ENCODE results near the gene ADGRL3. TPM values are rescaled to one million over a fixed set of nuclear protein-coding genes. Genes with fewer than 3 reads are reported as not detected.

ADGRL3 gene
- total RNA-seq, 1 donor from 2014 or later: 0.08 TPM

DNA sequence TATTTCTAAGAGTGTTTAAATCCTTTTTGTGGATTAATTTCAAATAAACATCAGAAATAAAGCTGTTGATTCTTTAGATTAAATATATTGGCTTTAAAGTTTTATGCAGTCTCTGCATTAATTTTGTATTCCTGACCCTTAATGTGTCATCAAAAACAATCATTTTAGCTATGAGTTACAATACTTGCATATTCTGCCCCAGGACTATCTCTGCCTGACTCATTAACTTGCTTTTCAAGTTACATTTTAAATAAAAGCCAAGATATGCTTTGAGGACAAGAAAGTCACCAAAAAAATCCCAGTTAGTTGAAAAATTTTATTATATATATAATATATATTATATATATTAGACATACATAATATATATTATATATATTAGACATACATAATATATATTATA is 208.7 kb downstream of the ADGRL3 start:
- DNase-seq (ENCODE audit: low read depth): no peak

GRCh38 chr4:61411241-61411640 is 211.1 kb downstream of the ADGRL3 start:
- DNase-seq (ENCODE audit: low read depth): no peak

- no peak for DNase-seq (ENCODE audit: low read depth)
These were observed 225.2 kb downstream of the ADGRL3 start for GRCh38 chr4:61425315-61425714.

- no peak for DNase-seq (ENCODE audit: low read depth)
These were observed 226.1 kb downstream of the ADGRL3 start for GRCh38 chr4:61426229-61426628.

DNA sequence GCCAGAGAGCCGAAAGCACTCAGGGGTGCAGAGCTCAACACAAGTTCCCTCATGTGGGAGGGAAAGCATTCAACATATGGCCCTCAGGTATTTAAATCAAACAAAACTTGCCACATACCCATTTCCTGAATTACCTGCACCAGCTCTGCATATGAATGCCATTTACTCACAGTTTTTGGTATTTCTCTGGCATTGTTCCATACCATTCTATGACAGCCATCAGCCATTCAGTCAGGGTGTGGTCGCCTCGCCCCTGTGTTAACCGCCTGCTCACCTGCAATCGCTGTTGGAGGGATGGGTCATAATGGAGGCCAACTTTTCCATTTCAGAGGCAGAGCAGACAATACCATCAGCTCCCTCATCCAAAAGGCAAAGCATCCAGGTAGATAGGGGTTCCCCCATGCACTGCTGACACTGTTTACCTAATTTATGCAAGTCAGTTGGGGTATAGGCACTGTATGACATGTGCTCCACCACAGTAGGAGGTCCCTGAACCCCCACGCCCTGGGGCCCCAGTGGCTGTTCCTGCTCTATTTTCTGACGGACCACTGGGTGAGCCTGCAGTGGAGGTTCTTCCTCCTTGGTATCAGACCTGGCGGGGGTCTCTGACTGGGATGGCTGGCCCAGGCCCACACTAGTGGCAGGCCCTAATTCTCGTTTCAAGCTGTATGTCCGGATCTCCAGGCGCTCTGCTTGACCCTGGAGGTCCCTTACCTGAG is 227.1 kb downstream of the ADGRL3 start:
- DNase-seq (ENCODE audit: low read depth): no peak

GRCh38 chr4:61427818-61428495 is 227.8 kb downstream of the ADGRL3 start:
- no peak for DNase-seq (ENCODE audit: low read depth)

DNA sequence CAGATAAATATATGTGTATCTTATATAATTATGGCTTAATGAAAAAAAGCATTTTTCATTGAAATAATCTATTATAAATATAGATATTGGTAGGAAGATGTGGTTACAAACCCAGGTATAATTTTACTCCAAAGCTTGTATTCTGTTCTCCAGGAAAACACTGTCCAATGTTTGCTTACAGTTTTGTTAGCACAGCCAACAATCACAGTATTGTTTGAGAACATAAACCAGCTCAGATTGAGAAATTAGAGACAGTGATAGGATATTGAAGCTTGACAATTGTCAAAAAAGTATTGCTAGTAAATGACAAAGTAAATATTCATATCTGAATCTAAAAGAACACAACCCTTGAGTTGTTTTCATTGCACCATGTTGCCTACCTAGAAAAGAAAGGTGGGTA is 228.8 kb downstream of the ADGRL3 start:
- DNase-seq (ENCODE audit: low read depth): no peak

GRCh38 chr4:61431131-61431530 is 231.0 kb downstream of the ADGRL3 start:
- DNase-seq (ENCODE audit: low read depth): peak; percentile 32

DNA sequence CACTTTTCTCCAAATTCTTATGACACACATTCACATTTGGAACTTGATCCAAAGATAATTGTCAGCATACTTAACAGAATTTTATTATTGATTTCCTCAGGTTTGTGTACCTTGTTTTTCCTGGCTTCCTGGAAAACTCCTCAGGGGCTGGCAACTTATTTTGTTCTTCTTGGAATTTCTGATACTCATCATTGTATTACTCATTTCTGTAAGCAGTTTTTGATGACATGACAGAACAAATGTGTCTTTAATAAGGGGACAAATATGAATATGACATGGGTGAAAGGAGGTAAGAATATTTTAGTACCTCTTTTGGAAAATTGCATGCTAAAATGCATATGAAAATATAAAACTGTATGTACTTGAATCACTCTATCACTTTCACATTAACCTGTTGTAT is 237.8 kb downstream of the ADGRL3 start:
- no peak for DNase-seq (ENCODE audit: low read depth)

GRCh38 chr4:61440321-61440720 is 240.2 kb downstream of the ADGRL3 start:
- peak; percentile 76 for DNase-seq (ENCODE audit: low read depth)

GRCh38 chr4:61442936-61443335 is 242.8 kb downstream of the ADGRL3 start:
- DNase-seq (ENCODE audit: low read depth): no peak

GRCh38 chr4:61443813-61444510 is 243.8 kb downstream of the ADGRL3 start:
- DNase-seq (ENCODE audit: low read depth): no peak

DNA sequence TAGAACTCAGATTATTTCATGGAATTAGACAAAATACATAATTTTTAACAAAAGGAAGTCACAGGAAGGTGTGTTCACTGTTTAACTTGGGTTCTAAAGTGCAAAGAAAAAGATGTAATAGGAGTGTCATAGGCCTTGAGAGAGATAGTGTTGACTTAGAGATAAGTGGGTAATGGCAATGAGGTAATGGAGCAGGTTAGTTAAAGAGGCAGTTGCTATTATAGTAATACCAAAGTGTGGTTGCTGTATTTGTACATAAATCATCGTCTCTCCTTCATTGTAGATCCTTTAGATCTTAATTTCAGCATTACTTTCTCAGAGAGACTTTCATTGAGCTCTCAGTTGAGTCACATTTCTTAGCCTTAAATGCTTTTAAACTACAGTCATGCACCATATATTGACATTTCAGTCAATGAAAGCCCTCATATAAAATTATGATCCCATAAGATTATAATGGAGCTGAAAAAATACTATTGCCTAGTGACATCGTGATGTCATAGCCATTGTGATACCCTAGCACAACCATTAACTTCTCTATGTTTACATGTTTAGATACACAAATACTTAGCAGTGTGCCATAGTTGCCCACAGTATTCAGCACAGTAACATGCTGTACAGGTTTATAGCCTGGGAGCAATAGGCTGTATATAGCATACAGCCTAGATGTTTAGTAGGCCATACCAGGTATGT is 245.4 kb downstream of the ADGRL3 start:
- no peak for DNase-seq (ENCODE audit: low read depth)

- no peak for DNase-seq (ENCODE audit: low read depth)
These were observed 246.8 kb downstream of the ADGRL3 start for GRCh38 chr4:61446941-61447340.

GRCh38 chr4:61447918-61448317 is 247.8 kb downstream of the ADGRL3 start:
- DNase-seq (ENCODE audit: low read depth): no peak

DNA sequence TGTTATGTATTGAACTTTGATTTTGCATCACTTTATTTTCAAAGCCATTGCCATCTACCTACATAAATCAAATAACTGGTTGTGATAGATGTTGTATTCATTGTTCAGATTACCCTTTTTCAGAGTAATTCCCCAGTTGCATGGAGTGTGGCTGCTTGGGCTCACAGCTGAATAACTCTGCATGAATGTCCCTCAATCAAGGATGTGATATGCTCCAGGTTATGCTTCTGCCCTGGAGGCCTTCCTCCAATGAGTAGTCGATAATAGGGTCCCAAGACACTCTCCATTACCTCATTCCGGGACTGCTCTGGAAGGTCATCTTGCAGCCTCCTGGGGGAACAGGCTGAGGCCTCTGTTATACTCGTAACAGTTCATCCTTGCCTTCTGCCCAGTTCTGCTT is 251.8 kb downstream of the ADGRL3 start:
- no peak for DNase-seq (ENCODE audit: low read depth)

DNA sequence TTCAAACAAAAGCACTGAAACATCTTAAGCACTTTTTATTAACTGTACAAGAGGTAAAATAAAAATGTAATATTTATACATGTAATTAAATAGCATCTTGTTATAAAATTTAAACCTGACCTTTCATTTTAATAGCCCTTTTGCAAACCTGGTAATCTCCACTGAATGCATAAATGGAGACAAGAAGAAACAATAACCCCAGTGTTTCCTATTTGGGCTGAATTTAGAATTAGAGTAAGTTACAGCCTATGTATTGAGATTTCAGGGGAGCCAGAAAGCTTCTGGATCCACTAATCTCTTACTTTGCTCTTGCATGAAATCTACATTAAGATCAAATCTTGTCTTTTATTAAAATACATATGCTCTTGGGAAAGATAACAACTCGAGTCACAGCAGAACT is 261.8 kb downstream of the ADGRL3 start:
- DNase-seq (ENCODE audit: low read depth): no peak

DNA sequence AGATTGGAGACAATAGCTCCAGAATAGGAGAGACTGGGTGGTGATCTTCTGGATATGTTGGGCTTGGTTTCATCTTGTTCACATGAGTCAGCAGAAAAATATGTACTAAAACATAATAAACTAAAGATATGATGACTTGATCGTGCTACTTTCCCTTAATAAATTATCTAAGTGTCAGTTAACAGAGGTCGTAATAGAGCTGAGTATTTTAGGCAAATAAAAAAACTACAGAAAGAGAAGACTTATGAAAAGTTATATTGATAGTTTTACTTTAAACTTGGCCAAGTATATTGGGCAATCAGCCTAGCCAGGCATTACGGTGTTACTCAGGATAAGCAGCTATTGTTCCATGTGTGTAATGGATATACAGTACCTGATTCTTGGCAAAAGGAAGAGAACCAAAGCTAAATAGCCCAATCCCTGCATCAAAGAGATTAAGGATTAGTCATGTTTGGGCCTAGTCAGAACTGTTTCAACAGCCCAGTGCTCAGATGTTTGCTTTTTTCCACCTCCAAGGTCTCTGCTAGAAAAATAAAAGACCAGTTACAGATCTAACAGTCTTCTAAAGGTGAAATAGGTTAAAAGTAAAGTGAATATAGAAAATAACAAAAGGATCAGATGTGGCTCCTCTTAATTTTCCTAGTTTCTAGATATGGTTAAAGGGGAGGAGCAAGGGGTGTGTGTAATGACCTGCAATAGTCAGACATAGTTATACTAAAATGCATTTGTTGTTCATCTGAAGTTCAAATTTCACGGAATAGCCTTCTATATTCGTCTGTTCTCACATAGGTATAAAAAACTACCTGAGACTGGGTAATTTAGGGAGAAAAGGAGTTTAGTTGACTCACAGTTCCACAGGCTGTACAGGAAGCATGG is 262.6 kb downstream of the ADGRL3 start:
- peak; percentile 30 for DNase-seq (ENCODE audit: low read depth)

GRCh38 chr4:61468024-61468720 is 268.0 kb downstream of the ADGRL3 start:
- peak; percentile 19 for DNase-seq (ENCODE audit: low read depth)

GRCh38 chr4:61473306-61473705 is 273.2 kb downstream of the ADGRL3 start:
- no peak for DNase-seq (ENCODE audit: low read depth)
